ENCODE data around the gene CPEB3.

GRCh38 chr10:92265687-92266258 is 25.1 kb downstream of the CPEB3 start:
- no peak for TF ChIP-seq REST (IDR thresholded peaks at IDR 0.05; ENCODE audit: insufficient read depth in 1 of 2, low read depth in 2 of 2, low read length in 2 of 2)
- TF ChIP-seq POLR2AphosphoS5 (IDR thresholded peaks at IDR 0.05; ENCODE audit: low read depth, low read length): no peak
- TF ChIP-seq SIN3A (IDR thresholded peaks at IDR 0.05; ENCODE audit: borderline replicate concordance, insufficient read depth, low read length): no peak
- TF ChIP-seq TAF1 (IDR thresholded peaks at IDR 0.05; ENCODE audit: borderline replicate concordance, insufficient read depth, low read length): no peak
